K562 (cell line): ENCODE results near the gene PSMB7. TPM values are rescaled to one million over a fixed set of nuclear protein-coding genes. Genes with fewer than 3 reads are reported as not detected.

ENCODE experiments used
- ATAC-seq: fragments of 200-7000 bp; cut with Tn5 transposase; 3 replicates; pipeline ENCODE4 v1.9.1; 2020; ENCODE audit warnings: moderate library complexity
- BruUV-seq: library from RNA; stranded (reverse); fragments of 400-500 nt; replicated peaks from 2 replicates; lab custom pipeline; 2021; lab: Mats Ljungman, UMichigan
- CTCF ChIA-PET: fragments of 300-600 bp; formaldehyde crosslinking; extraction: SDS; loops from one replicate; lab custom pipeline; 2021; ENCODE audit warnings: low intra/inter-chr PET ratio; lab: Yijun Ruan, JAX
- POLR2A ChIA-PET: fragments of 300-600, 350-650 bp; sonication (Branson Sonifier 250); formaldehyde crosslinking; extraction: SDS; loops from one replicate; lab custom pipeline; 2021; ENCODE audit warnings: antibody characterized with exemption, inconsistent platforms; lab: Yijun Ruan, JAX
- DNase-seq, 4 experiments: peaks; one replicate each; pipeline versions ENCODE4 v3.0.0 to v3.0.0-alpha.2; 2011 to 2018; ENCODE audit warnings: low spot score in 3 of 4, mixed read lengths in 3 of 4; ENCODE audit errors: extremely low read depth in 1 of 4
- FAIRE-seq: peaks from 2 replicates; lab custom pipeline; 2011; peaks lifted over from hg19 to GRCh38; lab: Jason Lieb, UNC
- H2AFZ ChIP-seq: 2 replicates; pipeline ENCODE4 v1.6.0; 2011; ENCODE audit warnings: low read depth, low read length, control low read depth, inconsistent platforms
- H3K27ac ChIP-seq: fragments of 200-600 bp; 3 replicates; pipeline ENCODE4 v1.8.0; 2011; ENCODE audit warnings: low read depth, mild to moderate bottlenecking, control low read depth, inconsistent platforms, low read length, moderate library complexity, mixed read lengths; ENCODE audit errors: extremely low read depth
- H3K27me3 ChIP-seq, 2 experiments: fragments of 300-600 bp in 1 of 2; 2 replicates in 1 of 2; 3 replicates in 1 of 2; pipeline versions ENCODE4 v1.6.0 to v1.8.0; 2011; ENCODE audit warnings: inconsistent platforms in 2 of 2, low read length in 2 of 2, mild to moderate bottlenecking in 1 of 2, mixed read lengths in 1 of 2, moderate library complexity in 1 of 2; ENCODE audit not compliant: control insufficient read depth in 2 of 2, insufficient read depth in 2 of 2
- H3K36me3 ChIP-seq: fragments of 300-600 bp; 3 replicates; pipeline ENCODE4 v1.8.0; 2011; ENCODE audit warnings: mild to moderate bottlenecking, low read length, inconsistent platforms; ENCODE audit not compliant: control insufficient read depth, insufficient read depth
- H3K4me1 ChIP-seq, 2 experiments: fragments of 200-600 bp in 1 of 2; replicated peaks in 1 of 2; 2 replicates in 1 of 2; 3 replicates in 1 of 2; pipeline versions ENCODE4 v1.5.1 to v1.8.0; 2011; ENCODE audit warnings: inconsistent platforms in 2 of 2, low read length in 2 of 2, mild to moderate bottlenecking in 1 of 2, mixed read lengths in 1 of 2, moderate library complexity in 1 of 2; ENCODE audit not compliant: control insufficient read depth in 2 of 2, insufficient read depth in 2 of 2
- H3K4me2 ChIP-seq: 2 replicates; pipeline ENCODE4 v1.6.1; 2011; ENCODE audit warnings: low read length, control low read depth, inconsistent platforms, mixed read lengths; ENCODE audit not compliant: insufficient read depth
- H3K4me3 ChIP-seq: fragments of 200-600 bp; sonication (generic), shearing (Covaris generic); 2 replicates; pipeline ENCODE4 v1.5.1; 2016; ENCODE audit warnings: control low read depth, inconsistent platforms
- H3K79me2 ChIP-seq: fragments of 200-600 bp; 3 replicates; pipeline ENCODE4 v1.8.0; 2011; ENCODE audit warnings: low read length, inconsistent platforms; ENCODE audit not compliant: control insufficient read depth, insufficient read depth
- H3K9ac ChIP-seq, 2 experiments: 2 replicates each; pipeline versions ENCODE4 v1.6.0 to v1.6.1; 2011; ENCODE audit warnings: low read depth in 2 of 2, low read length in 2 of 2, control low read depth in 1 of 2, inconsistent platforms in 1 of 2, mild to moderate bottlenecking in 1 of 2, mixed read lengths in 1 of 2; ENCODE audit not compliant: insufficient read depth in 1 of 2
- H3K9me1 ChIP-seq: one replicate; pipeline ENCODE4 v1.6.0; 2011; ENCODE audit warnings: inconsistent platforms, mild to moderate bottlenecking, low read length, moderate library complexity; ENCODE audit not compliant: control insufficient read depth, insufficient read depth
- H3K9me3 ChIP-seq: replicated peaks from 2 replicates; pipeline ENCODE4 v1.5.1; 2011; ENCODE audit warnings: low read depth, low read length, inconsistent platforms; ENCODE audit not compliant: control insufficient read depth, insufficient read depth
- H4K20me1 ChIP-seq: replicated peaks from 2 replicates; pipeline ENCODE4 v1.6.1; 2011; ENCODE audit warnings: low read length, inconsistent platforms, mixed read lengths; ENCODE audit not compliant: control insufficient read depth, insufficient read depth
- CBX1 ChIP-seq: sonication (generic); IDR thresholded peaks from 2 replicates; pipeline ENCODE4 v1.6.1; 2016; ENCODE audit warnings: antibody characterized with exemption, low read depth, mild to moderate bottlenecking
- CHD4 ChIP-seq: fragments of 200-600 bp; sonication (generic); IDR thresholded peaks from 3 replicates; pipeline ENCODE4 v1.6.1; 2012; ENCODE audit warnings: low read depth, mild to moderate bottlenecking, mixed read lengths, low read length, inconsistent platforms; ENCODE audit not compliant: insufficient read depth, insufficient replicate concordance, poor library complexity, severe bottlenecking
- FOXA3 ChIP-seq, 2 experiments: fragments of 450-650 bp in 1 of 2; sonication (generic) in 1 of 2; formaldehyde crosslinking; IDR thresholded peaks in 1 of 2; conservative IDR thresholded peaks in 1 of 2; 2 replicates each; pipeline versions ENCODE4 v1.4.0 to v1.8.0; 2020 to 2022; ENCODE audit warnings: mild to moderate bottlenecking in 2 of 2, missing genetic modification reagents in 1 of 2
- HMGN3 ChIP-seq: IDR thresholded peaks from 2 replicates; pipeline ENCODE4 v1.6.1; 2011; ENCODE audit warnings: borderline replicate concordance, low read depth, mild to moderate bottlenecking, mixed read lengths, low read length; ENCODE audit not compliant: insufficient read length; ENCODE audit errors: extremely low read depth
- KDM1A ChIP-seq, 2 experiments: fragments of 450-650 bp; IDR thresholded peaks; 2 replicates each; pipeline ENCODE4 v1.6.1; 2016; ENCODE audit warnings: mild to moderate bottlenecking in 2 of 2
- MCM3 ChIP-seq: fragments of 450-650 bp; IDR thresholded peaks from 2 replicates; pipeline ENCODE4 v1.6.1; 2016
- MED1 ChIP-seq: sonication (generic); formaldehyde crosslinking; IDR thresholded peaks from 2 replicates; pipeline ENCODE4 v1.8.1; 2023; ENCODE audit warnings: missing genetic modification reagents, borderline replicate concordance
- PHB ChIP-seq: fragments of 250-450 bp; sonication (Bioruptor Pico); IDR thresholded peaks from 2 replicates; pipeline ENCODE4 v1.5.0; 2021
- SIX5 ChIP-seq, 2 experiments: IDR thresholded peaks; 2 replicates each; pipeline ENCODE4 v1.6.1; 2011; ENCODE audit warnings: low read length in 2 of 2, borderline replicate concordance in 1 of 2, low read depth in 1 of 2, mild to moderate bottlenecking in 1 of 2, moderate library complexity in 1 of 2; ENCODE audit not compliant: insufficient read depth in 1 of 2
- SRSF1 ChIP-seq: fragments of 200-400 bp; formaldehyde crosslinking; IDR thresholded peaks from 2 replicates; pipeline ENCODE4 v1.6.1; 2017; ENCODE audit warnings: mild to moderate bottlenecking, low read depth, low read length, moderate library complexity
- ZBTB8A ChIP-seq: fragments of 450-650 bp; IDR thresholded peaks from 2 replicates; pipeline ENCODE4 v1.6.1; 2018; ENCODE audit warnings: mild to moderate bottlenecking, moderate library complexity; ENCODE audit not compliant: partially characterized antibody
- ZFP1 ChIP-seq: fragments of 450-650 bp; formaldehyde crosslinking; IDR thresholded peaks from 2 replicates; pipeline ENCODE4 v1.4.0; 2020; ENCODE audit warnings: mild to moderate bottlenecking, mixed read lengths
- ZNF354B ChIP-seq: fragments of 250-450 bp; sonication (Bioruptor Pico); IDR thresholded peaks from 2 replicates; pipeline ENCODE4 v1.4.0; 2020
- ZNF584 ChIP-seq: fragments of 200-800 bp; sonication (Bioruptor generic); IDR thresholded peaks from 2 replicates; pipeline ENCODE4 v1.6.1; 2016; ENCODE audit warnings: low read depth, mild to moderate bottlenecking, missing genetic modification characterization, missing compliant biosample characterization
- ZNF589 ChIP-seq: fragments of 200-800 bp; sonication (Bioruptor generic); IDR thresholded peaks from 2 replicates; pipeline ENCODE4 v1.6.1; 2016; ENCODE audit warnings: low read depth, missing genetic modification characterization, missing compliant biosample characterization
- WGBS: fragments of 100-300 bp; shearing (Covaris generic); methylation state at CpG from one replicate; pipeline ENCODE4 v1.1.6; 2016; ENCODE audit warnings: low coverage, mixed read lengths; ENCODE audit not compliant: insufficient coverage; ENCODE audit errors: missing lambda C conversion rate; 5-methylcytosine and 5-hydroxymethylcytosine counted together
- in situ Hi-C: fragments of 300-500 bp; cut with MboI; formaldehyde crosslinking; loops from 4 replicates; pipeline ENCODE4 v1.15.0; 2018; ENCODE audit warnings: inconsistent platforms, mixed read lengths
- intact Hi-C: fragments of 100-400 bp; cut with micrococcal nuclease; formaldehyde crosslinking; loops from 2 replicates; pipeline ENCODE4 v1.14.2; 2022
- polyA plus RNA-seq, 8 experiments: library from polyadenylated mRNA; depleted of rRNA in 4 of 8; stranded (reverse) in 5 of 8; unstranded in 3 of 8; fragments of >200 nt; fragmentation: Nextera tagmentation in 2 of 8; fragmentation: Illumina TruSeq in 1 of 8; extraction: Ambion mirVana in 2 of 8; extraction: Trizol in 1 of 8; gene quantifications; 2 replicates each; pipeline versions ENCODE4 v1.2.1 to v1.2.3, GENCODE V29; 2011 to 2014; ENCODE audit warnings: inconsistent platforms in 1 of 8, missing spikeins in 1 of 8
- total RNA-seq, 7 experiments: library from RNA; depleted of rRNA in 6 of 7; stranded (reverse); fragments of >200 nt in 6 of 7; fragmentation: Illumina TruSeq in 2 of 7; extraction: Trizol in 2 of 7; gene quantifications; 2 replicates each; pipeline versions ENCODE4 v1.2.1 to v1.2.3, GENCODE V29; 2011 to 2021; ENCODE audit warnings: low replicate concordance in 1 of 7
- TF ChIP-seq, protein P1 (sequence below): fragments of 250-450 bp; sonication (Bioruptor Pico); IDR thresholded peaks from 2 replicates; pipeline ENCODE4 v1.8.0; 2021; ENCODE audit warnings: mild to moderate bottlenecking, moderate library complexity
- TF ChIP-seq, protein P2 (sequence below): sonication (generic); formaldehyde crosslinking; IDR thresholded peaks from 2 replicates; pipeline ENCODE4 v1.8.0; 2022; ENCODE audit warnings: mild to moderate bottlenecking, missing genetic modification reagents

The PSMB7 gene
- total and polyA plus RNA-seq, 9 of the 15 experiments (the other 6 are each of a cell fraction or from before 2014, with no cell fraction given), result 321 to 978 (median 407) TPM

DNA sequence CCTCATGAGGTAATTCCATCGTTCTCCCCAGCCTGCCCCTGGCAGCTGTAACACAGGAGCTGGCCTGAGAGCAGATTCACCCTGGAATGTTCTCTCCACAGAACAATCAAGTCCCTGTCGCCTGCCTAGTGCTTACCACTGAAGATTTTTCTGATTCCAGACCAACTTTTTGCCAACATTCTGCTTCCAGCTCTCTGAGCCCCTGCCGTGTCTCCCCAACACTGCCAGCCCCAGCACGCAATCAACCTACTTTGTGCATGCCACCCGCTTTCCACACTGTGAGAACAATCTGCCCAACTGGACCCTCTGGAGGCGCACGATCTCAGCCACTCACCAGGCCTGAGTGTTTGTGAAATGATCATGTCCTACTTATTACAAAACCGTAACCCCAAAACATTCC is 62.6 kb downstream of the PSMB7 start:
- Histone ChIP-seq H3K9me3 (no peaks in the 10 kb centered on the region), H2AFZ (no peak overlapping the region), H3K4me1 (peaks cover 0 to 14% of the 10 kb centered on the region in 2 experiments; a peak in 3 of 5 replicates), H3K9me1 (peaks cover 3% of the 10 kb centered on the region), H3K36me3 (peaks cover 95% of the 10 kb centered on the region), H3K27me3 (no peaks in the 10 kb centered on the region), H3K9ac (no peak overlapping the region), H3K79me2 (peaks cover 7% of the 10 kb centered on the region), H4K20me1 (peaks cover 7% of the 10 kb centered on the region)
- CTCF ChIA-PET, result no interaction called here
- in situ Hi-C loops (no loop called here), intact Hi-C loops (no loop called here)
- ATAC-seq (no peak), FAIRE-seq (no peak), DNase-seq (no peak)
- 93% methylated on average over 8 of the region's 8 CpGs for WGBS
- no peak for TF ChIP-seq CBX1
- no peak for TF ChIP-seq FOXA3 (CRISPR knock-in tag; conservative IDR thresholded peaks at IDR 0.05 in 1 of 2, IDR thresholded peaks at IDR 0.05 in 1 of 2)
- TF ChIP-seq HMGN3, result no peak
- TF ChIP-seq PHB (CRISPR knock-in tag), result no peak
- TF ChIP-seq, protein P1, sequence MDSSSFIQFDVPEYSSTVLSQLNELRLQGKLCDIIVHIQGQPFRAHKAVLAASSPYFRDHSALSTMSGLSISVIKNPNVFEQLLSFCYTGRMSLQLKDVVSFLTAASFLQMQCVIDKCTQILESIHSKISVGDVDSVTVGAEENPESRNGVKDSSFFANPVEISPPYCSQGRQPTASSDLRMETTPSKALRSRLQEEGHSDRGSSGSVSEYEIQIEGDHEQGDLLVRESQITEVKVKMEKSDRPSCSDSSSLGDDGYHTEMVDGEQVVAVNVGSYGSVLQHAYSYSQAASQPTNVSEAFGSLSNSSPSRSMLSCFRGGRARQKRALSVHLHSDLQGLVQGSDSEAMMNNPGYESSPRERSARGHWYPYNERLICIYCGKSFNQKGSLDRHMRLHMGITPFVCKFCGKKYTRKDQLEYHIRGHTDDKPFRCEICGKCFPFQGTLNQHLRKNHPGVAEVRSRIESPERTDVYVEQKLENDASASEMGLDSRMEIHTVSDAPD (CRISPR knock-in tag), result no peak
- TF ChIP-seq KDM1A (IDR thresholded peaks at IDR 0.05), result no peak
- no peak for TF ChIP-seq ZNF584
- TF ChIP-seq ZFP1 (CRISPR knock-in tag), result no peak
- no peak for TF ChIP-seq MED1 (CRISPR knock-in tag)
- TF ChIP-seq SRSF1, result no peak
- TF ChIP-seq ZNF589 (CRISPR knock-in tag), result no peak
- TF ChIP-seq ZBTB8A, result no peak
- TF ChIP-seq ZNF354B (CRISPR knock-in tag), result no peak
- TF ChIP-seq MCM3, result no peak
- no peak for TF ChIP-seq CHD4
- TF ChIP-seq SIX5 (IDR thresholded peaks at IDR 0.05; ENCODE audit: borderline replicate concordance in 1 of 2, insufficient read depth in 1 of 2, low read depth in 1 of 2, low read length in 2 of 2), result no peak
- TF ChIP-seq, protein P2, sequence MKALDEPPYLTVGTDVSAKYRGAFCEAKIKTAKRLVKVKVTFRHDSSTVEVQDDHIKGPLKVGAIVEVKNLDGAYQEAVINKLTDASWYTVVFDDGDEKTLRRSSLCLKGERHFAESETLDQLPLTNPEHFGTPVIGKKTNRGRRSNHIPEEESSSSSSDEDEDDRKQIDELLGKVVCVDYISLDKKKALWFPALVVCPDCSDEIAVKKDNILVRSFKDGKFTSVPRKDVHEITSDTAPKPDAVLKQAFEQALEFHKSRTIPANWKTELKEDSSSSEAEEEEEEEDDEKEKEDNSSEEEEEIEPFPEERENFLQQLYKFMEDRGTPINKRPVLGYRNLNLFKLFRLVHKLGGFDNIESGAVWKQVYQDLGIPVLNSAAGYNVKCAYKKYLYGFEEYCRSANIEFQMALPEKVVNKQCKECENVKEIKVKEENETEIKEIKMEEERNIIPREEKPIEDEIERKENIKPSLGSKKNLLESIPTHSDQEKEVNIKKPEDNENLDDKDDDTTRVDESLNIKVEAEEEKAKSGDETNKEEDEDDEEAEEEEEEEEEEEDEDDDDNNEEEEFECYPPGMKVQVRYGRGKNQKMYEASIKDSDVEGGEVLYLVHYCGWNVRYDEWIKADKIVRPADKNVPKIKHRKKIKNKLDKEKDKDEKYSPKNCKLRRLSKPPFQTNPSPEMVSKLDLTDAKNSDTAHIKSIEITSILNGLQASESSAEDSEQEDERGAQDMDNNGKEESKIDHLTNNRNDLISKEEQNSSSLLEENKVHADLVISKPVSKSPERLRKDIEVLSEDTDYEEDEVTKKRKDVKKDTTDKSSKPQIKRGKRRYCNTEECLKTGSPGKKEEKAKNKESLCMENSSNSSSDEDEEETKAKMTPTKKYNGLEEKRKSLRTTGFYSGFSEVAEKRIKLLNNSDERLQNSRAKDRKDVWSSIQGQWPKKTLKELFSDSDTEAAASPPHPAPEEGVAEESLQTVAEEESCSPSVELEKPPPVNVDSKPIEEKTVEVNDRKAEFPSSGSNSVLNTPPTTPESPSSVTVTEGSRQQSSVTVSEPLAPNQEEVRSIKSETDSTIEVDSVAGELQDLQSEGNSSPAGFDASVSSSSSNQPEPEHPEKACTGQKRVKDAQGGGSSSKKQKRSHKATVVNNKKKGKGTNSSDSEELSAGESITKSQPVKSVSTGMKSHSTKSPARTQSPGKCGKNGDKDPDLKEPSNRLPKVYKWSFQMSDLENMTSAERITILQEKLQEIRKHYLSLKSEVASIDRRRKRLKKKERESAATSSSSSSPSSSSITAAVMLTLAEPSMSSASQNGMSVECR, result no peak
- TF ChIP-seq, all 486 proteins: peak for 0
- no TSS peak for BruUV-seq
- no peak overlapping the region for H3K4me2 ChIP-seq
- POLR2A ChIA-PET, result interaction anchor here (1.2 kb wide), 1 partner anchor 25 kb away, joined by 4 read pairs; no protein-coding TSS in a partner anchor
- H3K27ac ChIP-seq, result no peak overlapping the region
- no peak overlapping the region for H3K4me3 ChIP-seq
